NOMO-1 treated with dmso at 0.1 percent for 144 hours (cell line): ENCODE results near the gene ZNF761.
A peak's percentile ranks its signal among the peaks of the same experiment; 100 is the strongest.
"Not testable (repeated sequence)": the region's sequence is repeated elsewhere in the genome, so short reads cannot be mapped to it uniquely, and the experiment has no call there.

Experiments
- DNase-seq: peaks from one replicate; lab custom pipeline; 2025; ENCODE audit not compliant: unreplicated experiment; lab: John Stamatoyannopoulos, UW

Gene ZNF761

GRCh38 chr19:53431399-53432087 is at the start of gene ZNF761:
ZNF761 (plus strand) TSS chr19:53431984; CDS start chr19:53447269, 15,285 bp downstream.
- DNase-seq = peak; percentile 92

- DNase-seq = no peak
These were observed 43.6 kb upstream of the ZNF761 start for GRCh38 chr19:53388168-53388567.

GRCh38 chr19:53388904-53389303 is 42.9 kb upstream of the ZNF761 start:
- no peak for DNase-seq

- no peak for DNase-seq
These were observed 42.2 kb upstream of the ZNF761 start for GRCh38 chr19:53389571-53389970.

GRCh38 chr19:53389978-53390377 is 41.8 kb upstream of the ZNF761 start:
- no peak for DNase-seq

GRCh38 chr19:53394522-53394973 is 37.2 kb upstream of the ZNF761 start:
- DNase-seq = no peak

- DNase-seq = peak; percentile 75
These were observed 36.6 kb upstream of the ZNF761 start, which contains the start of gene ZNF765 for GRCh38 chr19:53394974-53395839. ZNF765 (plus strand) TSS chr19:53395149; CDS start chr19:53398016, 2,867 bp downstream.

GRCh38 chr19:53395840-53396524 is 35.8 kb upstream of the ZNF761 start:
- not testable (repeated sequence) for DNase-seq

- DNase-seq = no peak
These were observed 35.3 kb upstream of the ZNF761 start for GRCh38 chr19:53396525-53396868.

GRCh38 chr19:53397918-53398317 is 33.9 kb upstream of the ZNF761 start:
- DNase-seq = not testable (repeated sequence)

- no peak for DNase-seq
These were observed 22.1 kb upstream of the ZNF761 start for GRCh38 chr19:53409505-53410204.

GRCh38 chr19:53420520-53421315 is 11.1 kb upstream of the ZNF761 start:
- not testable (repeated sequence) for DNase-seq

GRCh38 chr19:53422551-53422950 is 9.2 kb upstream of the ZNF761 start:
- DNase-seq = no peak

- not testable (repeated sequence) for DNase-seq
These were observed 8.7 kb upstream of the ZNF761 start for GRCh38 chr19:53423074-53423473.

GRCh38 chr19:53423680-53424079 is 8.1 kb upstream of the ZNF761 start:
- not testable (repeated sequence) for DNase-seq

GRCh38 chr19:53424968-53425597 is 6.7 kb upstream of the ZNF761 start:
- no peak for DNase-seq

GRCh38 chr19:53432088-53432661 is 391 bp downstream of the ZNF761 start:
- DNase-seq = no peak

GRCh38 chr19:53443809-53444208 is 12.0 kb downstream of the ZNF761 start:
- DNase-seq = not testable (repeated sequence)

- DNase-seq = not testable (repeated sequence)
These were observed 15.4 kb downstream of the ZNF761 start for GRCh38 chr19:53447196-53447595.
